Upper lobe of right lung (tissue), 1 donor: ENCODE measurements around the gene URM1. TPM values are rescaled to one million over a fixed set of nuclear protein-coding genes. Genes with fewer than 3 reads are reported as not detected.

Experiments
- ATAC-seq: fragments of 200-7000 bp; cut with Tn5 transposase; one replicate; pipeline ENCODE4 v1.9.1; 2020; ENCODE audit warnings: mild to moderate bottlenecking, moderate library complexity
- DNase-seq: peaks from one replicate; pipeline ENCODE4 v3.0.0-alpha.2; 2020
- H3K27ac ChIP-seq: fragments of 200-600 bp; one replicate; pipeline ENCODE4 v1.8.0; 2022
- H3K27me3 ChIP-seq: fragments of 200-600 bp; one replicate; pipeline ENCODE4 v1.8.0; 2022; ENCODE audit warnings: mild to moderate bottlenecking
- H3K36me3 ChIP-seq: fragments of 200-600 bp; one replicate; pipeline ENCODE4 v1.8.0; 2022
- H3K4me1 ChIP-seq: fragments of 200-600 bp; one replicate; pipeline ENCODE4 v1.8.0; 2022
- H3K4me3 ChIP-seq: fragments of 200-600 bp; one replicate; pipeline ENCODE4 v1.8.0; 2022; ENCODE audit warnings: mild to moderate bottlenecking
- H3K9me3 ChIP-seq: fragments of 200-600 bp; one replicate; pipeline ENCODE4 v1.8.0; 2022
- CTCF ChIP-seq: fragments of 200-600 bp; IDR thresholded peaks from one replicate; pipeline ENCODE4 v1.8.0; 2022; ENCODE audit warnings: antibody characterized with exemption
- intact Hi-C: fragments of 100-400 bp; cut with DNase I; formaldehyde crosslinking; loops from one replicate; pipeline ENCODE4 v1.11.0; 2022
- total RNA-seq: library from RNA; stranded (reverse); fragmentation: NEBNext Ultra II Directional; extraction: Animal tissue kit (Norgen Biotek cat#: 25700); gene quantifications from one replicate; pipeline ENCODE4 v1.2.1, GENCODE V29; 2021
- donor health status: DM: no; HTN: yes; CAD: no; lungs with severe emphysema.

Gene URM1
- total RNA-seq, 1 donor from 2014 or later = 56.5 TPM

DNA sequence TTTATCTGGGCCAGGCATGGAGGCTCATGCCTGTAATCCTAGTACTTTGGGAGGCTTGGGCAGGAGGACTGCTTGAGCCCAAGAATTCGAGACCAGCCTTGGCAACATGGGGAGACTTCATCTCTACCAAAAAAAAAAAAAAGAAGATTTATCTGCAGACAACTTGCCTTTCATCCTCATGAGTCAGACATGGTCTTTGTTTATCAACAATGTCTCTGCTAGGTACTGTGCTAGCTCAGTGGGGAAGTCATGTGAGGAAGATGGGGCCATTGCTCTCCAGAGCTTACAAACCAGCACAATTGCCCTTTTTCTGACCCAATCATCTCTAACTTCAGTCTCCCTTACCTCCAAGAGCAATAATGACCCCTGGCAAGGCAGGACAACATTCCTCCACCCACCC is 1.6 kb downstream of the URM1 start:
- DNase-seq (no peak), ATAC-seq (no peak)
- Histone ChIP-seq H3K36me3 (peaks cover 16% of the 10 kb centered on the region), H3K27ac (no peak overlapping the region), H3K9me3 (no peaks in the 10 kb centered on the region), H3K27me3 (no peaks in the 10 kb centered on the region), H3K4me1 (peaks cover 18% of the 10 kb centered on the region), H3K4me3 (no peak overlapping the region)
- TF ChIP-seq CTCF = no peak
- intact Hi-C loops = no loop called here

DNA sequence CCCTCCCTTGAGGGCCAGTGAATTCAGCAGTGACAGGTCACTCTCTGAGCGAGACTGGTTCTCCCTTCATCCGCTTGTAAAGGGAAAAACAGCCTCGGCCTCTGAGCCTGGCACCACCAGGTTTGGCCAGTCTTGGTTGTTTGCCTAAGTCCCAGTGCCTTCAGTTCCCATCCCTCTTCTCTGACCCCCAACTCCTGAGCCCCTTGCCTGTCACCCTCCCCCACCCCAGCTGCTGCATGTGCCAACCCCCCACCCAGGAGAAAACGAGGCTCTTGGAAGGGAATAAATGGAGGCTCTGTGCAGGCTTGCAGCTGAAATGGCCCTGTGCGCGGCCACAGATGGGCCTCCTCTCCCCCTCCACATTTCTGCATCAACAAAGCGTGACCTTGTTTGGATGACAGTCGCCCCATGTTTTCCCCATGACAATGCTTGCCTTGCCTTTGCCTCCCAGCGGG is 3.1 kb downstream of the URM1 start:
- DNase-seq = no peak

DNA sequence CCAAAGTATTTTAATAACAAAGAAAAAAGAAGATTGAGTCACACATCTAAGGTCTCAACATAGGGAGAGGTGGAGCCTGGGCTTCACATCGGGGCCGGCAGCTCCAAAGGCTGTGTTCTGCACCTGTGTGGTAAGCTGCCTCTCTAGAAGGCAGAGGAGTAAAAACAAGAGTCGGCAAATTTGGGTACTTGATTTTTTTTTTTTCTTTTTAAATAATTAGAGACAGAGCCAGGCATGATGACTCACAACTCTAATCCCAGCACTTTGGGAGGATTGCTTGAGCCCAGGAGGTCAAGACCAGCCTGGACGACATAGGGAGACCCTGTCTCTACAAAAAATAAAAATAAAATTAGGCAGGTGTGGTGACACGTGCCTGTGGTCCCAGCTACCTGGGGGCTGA is 4.7 kb downstream of the URM1 start:
- no peak for TF ChIP-seq CTCF
- no peak for DNase-seq
- no peak for ATAC-seq
- intact Hi-C loops = no loop called here
- H3K27me3 ChIP-seq = no peaks in the 10 kb centered on the region
- no peaks in the 10 kb centered on the region for H3K9me3 ChIP-seq
- peaks cover 13% of the 10 kb centered on the region for H3K4me1 ChIP-seq
- no peak overlapping the region for H3K4me3 ChIP-seq
- H3K27ac ChIP-seq = no peak overlapping the region
- H3K36me3 ChIP-seq = peaks cover 42% of the 10 kb centered on the region

More for the DNA sequence above, 3.1 kb downstream of the URM1 start:
- TF ChIP-seq CTCF = no peak
- Histone ChIP-seq H3K4me1 (peaks cover 18% of the 10 kb centered on the region), H3K27me3 (no peaks in the 10 kb centered on the region), H3K4me3 (no peak overlapping the region), H3K36me3 (peaks cover 31% of the 10 kb centered on the region), H3K9me3 (no peaks in the 10 kb centered on the region), H3K27ac (no peak overlapping the region)
- intact Hi-C loops = no loop called here
- no peak for ATAC-seq

DNA sequence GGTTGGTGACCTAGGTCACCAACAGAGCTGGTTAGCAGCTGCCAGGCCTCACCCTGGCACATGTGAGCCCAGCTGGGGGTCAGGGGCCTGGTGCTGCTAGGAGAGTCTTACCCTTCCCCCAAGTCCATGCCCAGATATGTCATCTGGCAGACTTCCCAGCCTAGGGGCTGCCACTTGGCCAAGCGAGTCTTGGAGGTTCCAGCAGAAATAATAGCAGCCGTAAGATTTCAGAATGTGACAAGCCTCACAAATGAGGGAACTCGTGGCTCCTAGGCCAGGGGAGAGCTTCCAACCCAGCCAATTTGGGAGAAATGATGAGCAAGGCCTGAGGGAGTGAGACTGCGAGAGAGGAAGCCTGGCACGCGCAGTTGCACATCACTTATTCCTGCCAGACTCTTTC is 11.1 kb downstream of the URM1 start:
- no peaks in the 10 kb centered on the region for H3K9me3 ChIP-seq
- intact Hi-C loops = no loop called here
- ATAC-seq (no peak), DNase-seq (no peak)
- H3K27me3 ChIP-seq = no peaks in the 10 kb centered on the region
- peaks cover 60% of the 10 kb centered on the region for H3K36me3 ChIP-seq
- no peak for TF ChIP-seq CTCF
- no peaks in the 10 kb centered on the region for H3K4me1 ChIP-seq
- H3K4me3 ChIP-seq = no peak overlapping the region
- no peak overlapping the region for H3K27ac ChIP-seq

GRCh38 chr9:128383007-128383753 is 12.0 kb downstream of the URM1 start:
- Histone ChIP-seq H3K4me3 (no peak overlapping the region), H3K36me3 (peaks cover 64% of the 10 kb centered on the region), H3K9me3 (no peaks in the 10 kb centered on the region), H3K27me3 (no peaks in the 10 kb centered on the region), H3K27ac (no peak overlapping the region), H3K4me1 (no peaks in the 10 kb centered on the region)
- no peak for TF ChIP-seq CTCF
- no peak for DNase-seq
- intact Hi-C loops = no loop called here
- no peak for ATAC-seq
